Hair follicle dermal papilla cell (primary cell): ENCODE data around the gene GDI1. TPM values are rescaled to one million over a fixed set of nuclear protein-coding genes. Genes with fewer than 3 reads are reported as not detected.

Experiments
- small RNA-seq: library from RNA; depleted of rRNA; stranded (forward); fragments of <200 nt; gene quantifications from one replicate; pipeline ENCODE3, GENCODE V24; 2012
- total RNA-seq: library from RNA; depleted of rRNA; stranded (reverse); fragments of >200 nt; gene quantifications from 2 replicates; pipeline ENCODE4 v1.2.3, GENCODE V29; 2012

The GDI1 gene
- 117 and 119 TPM in 2 replicates for total RNA-seq

DNA sequence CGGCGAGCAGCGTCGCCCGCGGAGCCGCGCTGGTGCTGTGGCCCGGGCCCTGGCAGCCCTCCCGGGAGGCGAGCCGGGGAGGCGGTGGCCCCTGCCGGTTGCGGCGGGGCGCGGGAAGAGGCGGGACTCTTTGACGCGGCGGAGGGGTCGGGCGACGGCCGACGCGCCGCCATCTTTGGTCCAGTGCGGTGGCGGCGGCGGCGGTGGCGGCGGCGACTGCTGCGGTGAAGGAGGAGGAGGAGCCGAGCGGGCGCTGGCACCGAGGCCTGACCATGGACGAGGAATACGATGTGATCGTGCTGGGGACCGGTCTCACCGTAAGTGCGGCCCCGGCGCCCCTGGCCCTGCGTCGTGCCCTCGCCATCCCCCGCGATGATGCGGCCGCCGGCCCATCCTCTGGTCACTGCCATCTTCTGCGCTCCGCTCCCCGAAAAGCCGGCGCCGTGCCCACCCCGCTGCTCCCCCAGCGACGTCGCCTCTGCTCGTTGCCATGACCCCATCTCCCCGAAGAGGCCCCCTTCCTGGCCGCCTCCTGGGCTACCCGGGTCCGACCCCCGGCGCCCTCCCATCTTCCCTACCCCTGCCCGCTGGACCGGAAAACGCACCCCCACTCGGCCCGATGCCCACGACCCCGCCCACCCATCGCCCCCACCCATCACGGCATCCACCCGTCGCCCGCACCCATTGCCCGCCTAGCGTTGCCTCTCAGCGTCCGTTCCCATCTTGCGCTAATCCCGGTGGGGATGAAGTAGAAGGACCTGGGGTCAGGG lies at the start of gene GDI1:
Gene GDI1, plus strand, starts transcription at position 172 of the 770 bp plus-strand sequence. Its CDS starts 101 bp downstream, at position 273.

GRCh38 chrX:154397888-154398667 lies 38.9 kb upstream of the GDI1 start, which contains the start of gene RPL10:
Gene RPL10, plus strand, starts transcription at chrX:154398377. Its CDS starts 143 bp downstream, at chrX:154398520.

DNA sequence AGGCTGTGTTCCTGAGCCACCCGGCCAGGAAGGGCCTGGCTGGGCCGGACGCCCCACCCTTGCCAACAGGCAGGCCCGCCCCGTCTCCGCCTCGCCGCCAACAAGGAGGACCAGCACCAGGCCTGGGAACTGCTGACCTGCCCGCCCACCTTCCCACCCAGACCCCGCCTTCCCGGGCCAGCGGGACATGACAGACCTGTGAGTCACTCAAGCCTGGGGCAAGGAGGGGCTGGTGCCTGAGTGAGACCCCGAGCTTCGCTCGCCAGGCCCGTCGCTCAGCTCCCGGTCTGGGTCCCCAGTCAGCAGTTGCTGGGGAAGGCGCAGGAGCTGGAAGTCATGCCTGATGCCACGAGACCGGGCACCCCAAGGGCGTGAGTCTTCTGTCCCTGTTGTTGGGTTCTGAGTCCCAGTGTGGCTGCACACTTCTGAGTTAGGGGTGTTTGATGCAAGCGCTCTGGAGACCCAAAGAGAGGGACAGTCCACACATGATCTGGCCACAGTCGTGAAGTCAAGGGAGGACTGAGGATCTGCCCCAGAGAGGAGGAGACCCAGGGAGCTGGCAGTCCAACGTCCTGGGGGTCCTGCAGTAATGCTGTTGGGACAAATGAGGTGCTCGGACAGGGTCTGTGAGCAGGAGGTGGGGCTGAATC lies 27.6 kb upstream of the GDI1 start, which contains the start of gene DNASE1L1:
Gene DNASE1L1, minus strand, starts transcription at position 33 of the 650 bp plus-strand sequence. CDS start 3,686 bp downstream, outside the sequence.

GRCh38 chrX:154428176-154429171 lies 8.5 kb upstream of the GDI1 start, which contains the start of gene ATP6AP1:
Gene ATP6AP1, plus strand, starts transcription at chrX:154428677. Its CDS starts 16 bp downstream, at chrX:154428693.

DNA sequence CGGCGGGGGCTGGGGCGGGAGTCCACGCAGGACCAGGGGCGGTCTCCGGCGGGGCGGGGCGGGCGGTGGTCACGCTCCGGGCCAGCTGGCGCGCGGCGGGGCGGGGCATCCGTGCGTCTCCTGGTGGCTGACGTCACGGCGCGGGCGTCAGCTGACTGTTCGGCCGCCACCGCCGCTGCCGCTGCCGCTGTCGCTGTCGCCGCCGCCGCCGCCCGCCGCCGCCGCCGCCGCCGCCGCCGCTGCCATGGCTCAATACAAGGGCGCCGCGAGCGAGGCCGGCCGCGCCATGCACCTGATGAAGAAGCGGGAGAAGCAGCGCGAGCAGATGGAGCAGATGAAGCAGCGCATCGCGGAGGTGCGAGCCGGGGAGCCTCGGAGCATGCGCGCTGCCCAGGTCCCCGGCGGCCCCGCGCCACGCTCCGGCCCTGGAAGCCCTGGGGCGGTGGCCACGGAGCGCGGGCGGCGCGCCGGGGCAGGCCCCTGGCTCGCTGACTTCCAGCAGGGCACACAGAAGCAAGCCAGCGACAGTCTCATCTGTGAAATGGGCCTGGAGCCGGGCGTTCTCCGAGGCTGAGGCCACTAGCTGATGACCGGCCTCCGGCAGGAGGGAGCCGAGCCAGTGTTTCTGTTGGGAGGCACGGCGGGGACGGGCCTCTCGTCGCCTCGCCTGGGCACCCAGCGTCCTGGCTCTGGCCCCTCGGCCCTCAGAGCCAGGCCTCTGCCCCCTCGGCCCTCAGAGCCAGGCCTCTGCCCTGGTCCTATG lies 7.2 kb downstream of the GDI1 start, which contains the start of gene FAM50A:
Gene FAM50A, plus strand, starts transcription at position 150 of the 763 bp plus-strand sequence. Its CDS starts 95 bp downstream, at position 245.

GRCh38 chrX:154458116-154458953 lies 21.4 kb downstream of the GDI1 start, which contains the start of gene PLXNA3:
Gene PLXNA3, plus strand, starts transcription at chrX:154458281. Its CDS starts 1,903 bp downstream, at chrX:154460184.

DNA sequence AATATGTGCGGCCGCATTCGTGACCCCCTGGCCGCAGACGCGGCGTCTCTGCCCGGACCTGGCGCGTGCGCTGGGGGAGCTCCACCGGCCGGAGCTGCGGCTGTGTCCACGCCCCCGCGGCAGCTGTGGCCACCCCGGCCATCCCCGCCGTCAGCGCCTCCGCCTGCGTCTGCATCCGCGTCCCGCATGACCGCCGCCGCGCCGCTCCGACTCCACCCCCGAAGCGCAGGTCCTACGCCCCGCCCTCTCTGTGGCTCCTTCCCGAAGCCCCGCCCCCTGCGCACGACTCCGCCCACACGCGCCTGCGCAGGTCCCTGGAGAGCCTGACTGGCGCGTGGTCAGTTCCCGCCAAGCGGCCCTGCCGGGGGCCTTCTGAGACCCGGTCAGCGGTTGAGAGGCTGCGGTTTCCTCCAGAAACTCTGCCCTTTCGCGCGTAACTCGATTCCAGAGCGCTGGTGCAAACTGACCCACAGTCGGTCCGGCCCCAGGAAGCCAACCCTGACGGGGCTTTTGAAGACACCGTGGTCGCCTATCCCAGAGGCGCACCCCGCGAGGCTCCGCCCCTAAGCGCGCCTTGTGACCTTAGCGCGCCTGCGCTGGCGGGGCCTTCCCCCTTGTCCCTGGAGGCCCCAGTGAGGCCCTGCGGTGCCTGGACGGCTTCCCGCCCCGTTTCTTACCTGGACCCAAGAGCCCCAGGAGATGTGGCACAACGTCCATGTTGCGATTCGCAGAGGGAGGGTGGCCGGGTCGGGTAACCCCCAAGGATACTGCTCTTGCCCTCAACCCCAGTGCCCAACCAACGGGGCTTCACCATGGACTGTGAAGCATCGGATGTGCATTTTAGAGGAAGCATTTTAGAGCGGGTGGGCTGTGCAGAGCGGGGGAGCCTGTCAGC lies 42.0 kb downstream of the GDI1 start, which contains the start of gene LAGE3:
Gene LAGE3, minus strand, starts transcription at position 554 of the 895 bp plus-strand sequence. Its CDS starts 366 bp downstream, at position 188.

DNA sequence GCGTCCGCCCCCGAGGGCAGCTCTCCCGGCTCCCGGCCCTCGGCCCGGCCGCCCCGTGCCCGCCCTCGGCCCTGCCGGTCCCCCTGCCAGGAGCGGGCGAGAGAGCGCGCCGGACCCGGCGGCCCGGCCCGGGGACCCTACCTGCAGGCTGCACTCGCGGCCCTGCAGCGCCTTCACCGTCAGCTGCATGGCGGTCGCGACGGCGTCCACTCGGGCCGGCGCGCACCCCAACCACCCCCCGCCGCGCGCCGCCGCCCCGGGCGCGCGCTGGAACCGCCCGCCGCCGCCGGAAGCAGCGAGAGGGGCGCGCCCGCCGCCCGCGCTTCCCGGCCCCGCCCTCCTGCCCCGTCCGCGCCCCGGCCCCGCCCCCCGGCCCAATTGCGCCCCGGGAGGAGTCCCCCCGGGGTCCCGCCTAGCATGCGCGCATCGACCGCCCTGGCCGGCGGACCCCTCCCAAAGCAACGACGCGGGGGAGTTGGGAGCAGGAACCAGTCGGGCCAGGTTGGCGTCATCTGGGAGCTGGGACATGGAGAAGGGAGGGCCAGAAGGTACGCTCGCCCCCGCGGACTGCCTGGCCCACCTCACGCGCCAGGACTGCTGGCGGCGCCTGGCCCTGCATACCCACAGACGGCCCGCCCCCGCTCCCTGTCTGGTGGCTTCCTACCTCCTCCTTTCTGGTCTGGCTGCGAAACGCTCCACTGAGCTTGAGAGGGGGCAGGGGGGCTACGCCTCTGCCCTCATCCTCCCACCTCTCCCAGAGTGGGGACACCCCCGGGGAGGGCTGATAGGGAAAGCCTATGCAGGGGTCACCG lies 49.6 kb downstream of the GDI1 start, which contains the start of gene UBL4A:
Gene UBL4A, minus strand, starts transcription at position 220 of the 812 bp plus-strand sequence. Its CDS starts 31 bp downstream, at position 189.

DNA sequence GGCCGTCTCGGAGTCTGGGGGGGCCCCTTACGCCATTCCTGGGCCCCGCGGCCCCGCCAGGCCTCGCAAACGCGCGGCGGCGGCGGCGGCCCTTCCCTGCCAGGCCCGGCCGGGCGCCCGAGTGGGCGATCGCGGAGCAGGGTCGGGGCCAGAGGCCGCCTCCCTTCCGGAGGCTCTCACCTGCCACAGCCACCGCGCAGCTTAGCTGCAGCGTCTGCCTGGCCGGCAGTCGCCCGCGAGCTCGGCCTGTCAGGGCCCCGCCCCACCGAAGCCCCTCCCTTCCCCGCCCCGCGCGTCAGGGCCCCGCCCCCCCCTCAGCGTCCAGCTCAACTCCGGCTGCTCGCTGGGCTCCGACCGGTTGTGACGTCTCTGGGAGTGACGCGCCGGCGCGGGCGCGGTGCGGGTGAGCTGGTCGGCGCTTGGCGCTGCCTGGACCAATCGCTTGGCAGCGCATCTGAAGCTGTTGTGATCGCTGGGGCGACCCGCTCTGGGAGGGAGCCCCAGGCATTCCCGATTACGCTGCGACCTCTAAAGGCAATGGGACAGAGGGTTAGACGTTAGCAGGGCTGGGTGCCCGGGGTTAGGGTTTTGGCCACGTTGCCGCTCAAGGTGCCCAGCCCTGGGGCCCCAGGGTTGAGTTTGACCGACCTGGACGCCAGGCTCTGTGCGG lies 53.6 kb downstream of the GDI1 start, which contains the start of gene SLC10A3:
Gene SLC10A3, minus strand, starts transcription at position 216 of the 670 bp plus-strand sequence. CDS start 1,689 bp downstream, outside the sequence.

Small RNAs within 50 kb of the gene (small RNA-seq; reads per million reads assigned to genes)
- gene MIR6858: not detected
- gene SNORA70: not detected

Other genes with a start within 250 kb of the GDI1 start
- not detected in 2 replicates for gene OPN1MW2, start 217.4 kb upstream of the GDI1 start, total RNA-seq
- gene OPN1MW3, start 179.6 kb upstream of the GDI1 start, total RNA-seq: not detected in 2 replicates
- gene TEX28, start 142.0 kb upstream of the GDI1 start, total RNA-seq: not detected in 2 replicates
- not detected in 2 replicates for gene TKTL1, start 141.4 kb upstream of the GDI1 start, total RNA-seq
- 4,119 and 4,322 TPM in 2 replicates for gene FLNA, start 62.5 kb upstream of the GDI1 start, total RNA-seq
- 29.2 and 39.7 TPM in 2 replicates for gene EMD, start 57.9 kb upstream of the GDI1 start, total RNA-seq
- gene RPL10, start 38.8 kb upstream of the GDI1 start, total RNA-seq: 1,504 and 2,235 TPM in 2 replicates
- gene DNASE1L1, start 27.9 kb upstream of the GDI1 start, total RNA-seq: 54.7 and 73.2 TPM in 2 replicates
- 19.9 and 22.6 TPM in 2 replicates for gene TAFAZZIN, start 25.6 kb upstream of the GDI1 start, total RNA-seq
- 52.0 and 53.1 TPM in 2 replicates for gene ATP6AP1, start 8.5 kb upstream of the GDI1 start, total RNA-seq
- gene FAM50A, start 7.0 kb downstream of the GDI1 start, total RNA-seq: 37.2 and 47.6 TPM in 2 replicates
- 23.8 and 35.0 TPM in 2 replicates for gene PLXNA3, start 21.1 kb downstream of the GDI1 start, total RNA-seq
- gene LAGE3, start 42.1 kb downstream of the GDI1 start, total RNA-seq: 13.3 and 19.4 TPM in 2 replicates
- gene UBL4A, start 49.5 kb downstream of the GDI1 start, total RNA-seq: 39.1 and 43.0 TPM in 2 replicates
- 31.8 and 35.3 TPM in 2 replicates for gene SLC10A3, start 53.5 kb downstream of the GDI1 start, total RNA-seq
- 25.4 and 28.1 TPM in 2 replicates for gene FAM3A, start 79.1 kb downstream of the GDI1 start, total RNA-seq
- gene G6PD, start 109.7 kb downstream of the GDI1 start, total RNA-seq: 98.6 and 101 TPM in 2 replicates
- 12.7 and 15.2 TPM in 2 replicates for gene IKBKG, start 110.5 kb downstream of the GDI1 start, total RNA-seq
- not detected in 2 replicates for gene CTAG1A, start 148.0 kb downstream of the GDI1 start, total RNA-seq
- not detected in 2 replicates for gene CTAG1B, start 182.1 kb downstream of the GDI1 start, total RNA-seq
- gene CTAG2, start 216.4 kb downstream of the GDI1 start, total RNA-seq: 1.5 TPM in 1 of 2 replicates, not detected in the other